A549 treated with CORT108297 at 1 μM for 4 hours (cell line): ENCODE results near the gene HECTD1. TPM values are rescaled to one million over a fixed set of nuclear protein-coding genes. Genes with fewer than 3 reads are reported as not detected.

ENCODE experiments used
- total RNA-seq: library from RNA; stranded (reverse); fragments of 200-300 nt; extraction: Qiagen RNA extraction; gene quantifications from 5 replicates; pipeline ENCODE4 v1.2.3, GENCODE V29; 2022

Gene HECTD1
- total RNA-seq, result 56.4 to 79.7 TPM (median 57.9 TPM) in 5 replicates

GRCh38 chr14:31207755-31208545 is at the start of gene HECTD1:
HECTD1 (minus strand) TSS chr14:31207793; CDS start chr14:31205936, 1,857 bp downstream.

Other genes starting within 250 kb of the HECTD1 start
- gene AP4S1, start 182.1 kb downstream of the HECTD1 start, total RNA-seq, result 8.7 to 10.5 TPM (median 9.2 TPM) in 5 replicates
- 12.9 to 17.7 TPM (median 15.8 TPM) in 5 replicates for gene STRN3, start 181.4 kb downstream of the HECTD1 start, total RNA-seq
- 15.5 to 22.4 TPM (median 21.2 TPM) in 5 replicates for gene HEATR5A, start 212.8 kb upstream of the HECTD1 start, total RNA-seq
- 15.5 to 20.7 TPM (median 17.7 TPM) in 5 replicates for gene DTD2, start 249.7 kb upstream of the HECTD1 start, total RNA-seq